Measurements from ENCODE around the gene TAP2. TPM values are rescaled to one million over a fixed set of nuclear protein-coding genes. Genes with fewer than 3 reads are reported as not detected.

Gene TAP2
- total and polyA plus RNA-seq, 2 of the 13 experiments (the other 11 are each of a cell fraction or from before 2014, with no cell fraction given), result 10.3 to 17.6 TPM

DNA sequence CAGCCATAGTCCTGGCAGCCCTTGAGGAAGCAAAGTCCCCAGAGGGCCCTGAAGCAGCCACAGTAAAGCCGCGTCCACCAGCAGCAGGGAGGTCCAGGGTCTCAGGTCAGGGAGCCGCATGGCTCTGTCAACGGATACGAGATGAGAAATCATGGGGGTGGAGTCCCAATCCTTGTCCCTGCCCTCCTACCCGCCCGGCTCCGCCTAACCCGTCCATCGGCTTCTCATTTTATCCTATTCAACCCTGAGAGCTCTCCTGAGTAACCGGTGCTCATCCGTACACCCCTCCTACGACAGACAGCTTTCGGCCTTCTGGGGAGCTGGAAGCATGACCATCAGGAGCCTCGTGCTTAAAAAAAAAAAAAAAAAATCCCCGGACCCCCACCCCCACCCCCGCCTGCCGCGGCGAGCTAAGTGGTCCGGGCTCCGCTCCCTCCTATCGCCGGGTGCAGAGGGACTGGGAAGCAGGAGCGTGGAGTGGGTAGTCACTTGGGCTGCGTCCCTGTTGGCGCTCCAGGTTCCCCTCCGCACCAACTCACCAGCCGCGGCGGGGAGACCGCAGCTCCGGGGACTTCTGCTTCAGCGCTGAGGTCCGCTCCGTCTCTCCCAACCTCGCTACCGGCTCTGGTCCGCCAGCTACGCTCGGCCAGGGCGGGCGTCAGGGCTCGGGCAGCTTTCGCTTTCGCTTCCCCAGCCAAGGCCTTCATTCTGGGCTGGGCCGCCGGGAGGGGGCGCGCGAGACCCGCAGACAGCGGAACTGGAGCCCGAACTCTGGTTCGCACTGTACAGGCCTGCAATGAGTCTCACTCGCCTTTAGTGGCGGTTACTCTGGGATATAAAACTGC lies at the start of gene TAP2 (continued):
- peak; percentile 90 for TF ChIP-seq ZNF777 (CRISPR knock-in tag; IDR thresholded peaks at IDR 0.05)
- TF ChIP-seq STAT5B (CRISPR knock-in tag; IDR thresholded peaks at IDR 0.05), result no peak
- no peak for TF ChIP-seq ZNF660 (CRISPR knock-in tag; IDR thresholded peaks at IDR 0.05; ENCODE audit: borderline replicate concordance, low read depth)
- TF ChIP-seq SOX5 (CRISPR knock-in tag; IDR thresholded peaks at IDR 0.05; ENCODE audit: borderline replicate concordance), result peak; percentile 62
- TF ChIP-seq, protein P1, sequence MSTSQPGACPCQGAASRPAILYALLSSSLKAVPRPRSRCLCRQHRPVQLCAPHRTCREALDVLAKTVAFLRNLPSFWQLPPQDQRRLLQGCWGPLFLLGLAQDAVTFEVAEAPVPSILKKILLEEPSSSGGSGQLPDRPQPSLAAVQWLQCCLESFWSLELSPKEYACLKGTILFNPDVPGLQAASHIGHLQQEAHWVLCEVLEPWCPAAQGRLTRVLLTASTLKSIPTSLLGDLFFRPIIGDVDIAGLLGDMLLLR (CRISPR knock-in tag; IDR thresholded peaks at IDR 0.05), result no peak; the same call in 1 of the 2 replicates
- TF ChIP-seq, protein P2, sequence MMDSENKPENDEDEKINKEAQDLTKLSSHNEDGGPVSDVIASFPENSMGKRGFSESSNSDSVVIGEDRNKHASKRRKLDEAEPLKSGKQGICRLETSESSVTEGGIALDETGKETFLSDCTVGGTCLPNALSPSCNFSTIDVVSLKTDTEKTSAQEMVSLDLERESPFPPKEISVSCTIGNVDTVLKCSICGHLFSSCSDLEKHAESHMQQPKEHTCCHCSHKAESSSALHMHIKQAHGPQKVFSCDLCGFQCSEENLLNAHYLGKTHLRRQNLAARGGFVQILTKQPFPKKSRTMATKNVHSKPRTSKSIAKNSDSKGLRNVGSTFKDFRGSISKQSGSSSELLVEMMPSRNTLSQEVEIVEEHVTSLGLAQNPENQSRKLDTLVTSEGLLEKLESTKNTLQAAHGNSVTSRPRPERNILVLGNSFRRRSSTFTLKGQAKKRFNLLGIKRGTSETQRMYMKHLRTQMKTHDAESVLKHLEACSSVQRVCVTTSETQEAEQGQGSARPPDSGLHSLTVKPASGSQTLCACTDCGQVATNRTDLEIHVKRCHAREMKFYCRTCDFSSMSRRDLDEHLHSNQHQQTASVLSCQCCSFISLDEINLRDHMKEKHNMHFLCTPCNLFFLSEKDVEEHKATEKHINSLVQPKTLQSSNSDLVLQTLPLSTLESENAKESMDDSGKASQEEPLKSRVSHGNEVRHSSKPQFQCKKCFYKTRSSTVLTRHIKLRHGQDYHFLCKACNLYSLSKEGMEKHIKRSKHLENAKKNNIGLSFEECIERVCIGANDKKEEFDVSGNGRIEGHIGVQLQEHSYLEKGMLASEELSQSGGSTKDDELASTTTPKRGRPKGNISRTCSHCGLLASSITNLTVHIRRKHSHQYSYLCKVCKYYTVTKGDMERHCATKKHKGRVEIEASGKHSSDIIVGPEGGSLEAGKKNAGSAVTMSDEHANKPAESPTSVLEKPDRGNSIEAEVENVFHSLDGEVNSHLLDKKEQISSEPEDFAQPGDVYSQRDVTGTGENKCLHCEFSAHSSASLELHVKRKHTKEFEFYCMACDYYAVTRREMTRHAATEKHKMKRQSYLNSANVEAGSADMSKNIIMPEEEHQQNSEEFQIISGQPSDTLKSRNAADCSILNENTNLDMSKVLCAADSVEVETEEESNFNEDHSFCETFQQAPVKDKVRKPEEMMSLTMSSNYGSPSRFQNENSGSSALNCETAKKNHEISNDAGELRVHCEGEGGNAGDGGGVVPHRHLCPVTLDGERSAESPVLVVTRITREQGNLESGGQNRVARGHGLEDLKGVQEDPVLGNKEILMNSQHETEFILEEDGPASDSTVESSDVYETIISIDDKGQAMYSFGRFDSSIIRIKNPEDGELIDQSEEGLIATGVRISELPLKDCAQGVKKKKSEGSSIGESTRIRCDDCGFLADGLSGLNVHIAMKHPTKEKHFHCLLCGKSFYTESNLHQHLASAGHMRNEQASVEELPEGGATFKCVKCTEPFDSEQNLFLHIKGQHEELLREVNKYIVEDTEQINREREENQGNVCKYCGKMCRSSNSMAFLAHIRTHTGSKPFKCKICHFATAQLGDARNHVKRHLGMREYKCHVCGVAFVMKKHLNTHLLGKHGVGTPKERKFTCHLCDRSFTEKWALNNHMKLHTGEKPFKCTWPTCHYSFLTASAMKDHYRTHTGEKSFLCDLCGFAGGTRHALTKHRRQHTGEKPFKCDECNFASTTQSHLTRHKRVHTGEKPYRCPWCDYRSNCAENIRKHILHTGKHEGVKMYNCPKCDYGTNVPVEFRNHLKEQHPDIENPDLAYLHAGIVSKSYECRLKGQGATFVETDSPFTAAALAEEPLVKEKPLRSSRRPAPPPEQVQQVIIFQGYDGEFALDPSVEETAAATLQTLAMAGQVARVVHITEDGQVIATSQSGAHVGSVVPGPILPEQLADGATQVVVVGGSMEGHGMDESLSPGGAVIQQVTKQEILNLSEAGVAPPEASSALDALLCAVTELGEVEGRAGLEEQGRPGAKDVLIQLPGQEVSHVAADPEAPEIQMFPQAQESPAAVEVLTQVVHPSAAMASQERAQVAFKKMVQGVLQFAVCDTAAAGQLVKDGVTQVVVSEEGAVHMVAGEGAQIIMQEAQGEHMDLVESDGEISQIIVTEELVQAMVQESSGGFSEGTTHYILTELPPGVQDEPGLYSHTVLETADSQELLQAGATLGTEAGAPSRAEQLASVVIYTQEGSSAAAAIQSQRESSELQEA (CRISPR knock-in tag; IDR thresholded peaks at IDR 0.05; ENCODE audit: not compliant biosample characterization), result no peak
- TF ChIP-seq ZNF382 (CRISPR knock-in tag; IDR thresholded peaks at IDR 0.05; ENCODE audit: borderline replicate concordance), result no peak
- peak; percentile 84 for TF ChIP-seq TARDBP (CRISPR knock-in tag; IDR thresholded peaks at IDR 0.05)
- TF ChIP-seq HOXA9 (CRISPR knock-in tag; IDR thresholded peaks at IDR 0.05; ENCODE audit: borderline replicate concordance), result no peak
- no peak for TF ChIP-seq AKAP8 (CRISPR knock-in tag; IDR thresholded peaks at IDR 0.05)
- TF ChIP-seq ATAD3A (CRISPR knock-in tag; IDR thresholded peaks at IDR 0.05), result no peak
- TF ChIP-seq ATF7-NPFF (CRISPR knock-in tag; IDR thresholded peaks at IDR 0.05; ENCODE audit: low read depth), result peak; percentile 81
- no peak for TF ChIP-seq ZSCAN22 (CRISPR knock-in tag; IDR thresholded peaks at IDR 0.05)
- peak; percentile 93; the same call in 1 of the 2 replicates for TF ChIP-seq ZNF557 (CRISPR knock-in tag; IDR thresholded peaks at IDR 0.05)
- TF ChIP-seq ZNF572 (CRISPR knock-in tag; IDR thresholded peaks at IDR 0.05), result no peak
- TF ChIP-seq, protein P3, sequence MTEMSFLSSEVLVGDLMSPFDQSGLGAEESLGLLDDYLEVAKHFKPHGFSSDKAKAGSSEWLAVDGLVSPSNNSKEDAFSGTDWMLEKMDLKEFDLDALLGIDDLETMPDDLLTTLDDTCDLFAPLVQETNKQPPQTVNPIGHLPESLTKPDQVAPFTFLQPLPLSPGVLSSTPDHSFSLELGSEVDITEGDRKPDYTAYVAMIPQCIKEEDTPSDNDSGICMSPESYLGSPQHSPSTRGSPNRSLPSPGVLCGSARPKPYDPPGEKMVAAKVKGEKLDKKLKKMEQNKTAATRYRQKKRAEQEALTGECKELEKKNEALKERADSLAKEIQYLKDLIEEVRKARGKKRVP (CRISPR knock-in tag; IDR thresholded peaks at IDR 0.05), result peak in 1 of 2 experiments; percentile 45; a peak in 1 of 4 replicates
- TF ChIP-seq, protein P4, sequence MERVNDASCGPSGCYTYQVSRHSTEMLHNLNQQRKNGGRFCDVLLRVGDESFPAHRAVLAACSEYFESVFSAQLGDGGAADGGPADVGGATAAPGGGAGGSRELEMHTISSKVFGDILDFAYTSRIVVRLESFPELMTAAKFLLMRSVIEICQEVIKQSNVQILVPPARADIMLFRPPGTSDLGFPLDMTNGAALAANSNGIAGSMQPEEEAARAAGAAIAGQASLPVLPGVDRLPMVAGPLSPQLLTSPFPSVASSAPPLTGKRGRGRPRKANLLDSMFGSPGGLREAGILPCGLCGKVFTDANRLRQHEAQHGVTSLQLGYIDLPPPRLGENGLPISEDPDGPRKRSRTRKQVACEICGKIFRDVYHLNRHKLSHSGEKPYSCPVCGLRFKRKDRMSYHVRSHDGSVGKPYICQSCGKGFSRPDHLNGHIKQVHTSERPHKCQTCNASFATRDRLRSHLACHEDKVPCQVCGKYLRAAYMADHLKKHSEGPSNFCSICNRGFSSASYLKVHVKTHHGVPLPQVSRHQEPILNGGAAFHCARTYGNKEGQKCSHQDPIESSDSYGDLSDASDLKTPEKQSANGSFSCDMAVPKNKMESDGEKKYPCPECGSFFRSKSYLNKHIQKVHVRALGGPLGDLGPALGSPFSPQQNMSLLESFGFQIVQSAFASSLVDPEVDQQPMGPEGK (CRISPR knock-in tag; IDR thresholded peaks at IDR 0.05), result peak; percentile 57; the same call in 1 of the 2 replicates
